Ammon's horn (tissue), 1 donor: Measurements from ENCODE around the gene IAPP.
"Not testable (repeated sequence)": the region's sequence is repeated elsewhere in the genome, so short reads cannot be mapped to it uniquely, and the experiment has no call there.

Source experiments
- DNase-seq: peaks from one replicate; pipeline ENCODE4 v3.0.0-alpha.2; 2016; ENCODE audit warnings: low spot score

The IAPP gene

DNA sequence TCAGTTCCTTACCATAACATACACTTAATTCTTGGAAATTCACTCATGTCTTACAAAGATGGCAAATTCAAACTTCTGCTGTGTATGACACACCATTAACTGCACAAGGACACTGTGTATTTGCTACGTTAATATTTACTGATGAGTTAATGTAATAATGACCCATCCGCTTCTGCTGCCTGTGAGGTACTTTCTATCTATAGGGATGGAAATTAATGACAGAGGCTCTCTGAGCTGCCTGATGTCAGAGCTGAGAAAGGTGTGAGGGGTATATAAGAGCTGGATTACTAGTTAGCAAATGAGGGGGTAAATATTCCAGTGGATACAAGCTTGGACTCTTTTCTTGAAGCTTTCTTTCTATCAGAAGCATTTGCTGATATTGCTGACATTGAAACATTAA is at the start of gene IAPP:
IAPP (plus strand) TSS at position 301 of the 400 bp plus-strand sequence. CDS start 450 bp downstream, outside the sequence.
- no peak for DNase-seq

DNA sequence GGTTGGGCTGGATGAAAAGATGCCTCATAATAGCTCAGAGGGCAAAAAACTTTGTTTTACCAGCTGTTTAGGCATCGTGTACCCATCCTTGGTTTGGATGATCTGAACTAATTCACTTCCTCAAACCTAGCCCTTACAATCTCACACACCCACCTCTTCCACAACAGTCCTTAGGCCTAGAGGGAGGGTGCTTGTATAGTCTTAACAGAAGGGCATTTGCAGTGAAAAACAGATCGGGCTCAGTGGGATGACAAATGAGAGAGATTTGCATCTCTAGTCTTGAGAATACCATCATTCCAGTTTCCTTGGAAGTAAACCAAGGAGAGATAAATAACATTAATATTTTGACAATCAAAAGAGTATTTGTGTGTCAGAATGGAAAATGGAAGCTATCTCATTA is 49.0 kb upstream of the IAPP start:
- peak; percentile 20 for DNase-seq

DNA sequence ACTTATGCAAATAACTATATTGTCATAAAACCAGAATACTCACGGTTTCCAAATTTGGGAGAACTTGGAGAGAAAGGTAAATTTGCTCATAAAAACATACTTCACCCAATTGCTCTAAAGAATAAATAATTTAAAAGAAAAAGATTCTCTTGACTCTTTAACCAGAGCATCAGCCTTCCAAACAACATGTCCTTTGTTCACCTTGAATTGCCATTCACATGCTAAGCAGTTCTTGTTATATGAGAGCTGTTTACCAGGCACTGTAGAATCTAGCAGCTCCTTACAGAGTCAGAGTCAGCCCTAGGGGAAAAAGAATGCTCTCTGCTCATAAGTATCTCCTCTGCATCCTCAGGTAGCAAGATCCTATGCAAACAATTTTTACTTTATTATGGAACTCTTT is 48.2 kb upstream of the IAPP start:
- peak; percentile 85 for DNase-seq

DNA sequence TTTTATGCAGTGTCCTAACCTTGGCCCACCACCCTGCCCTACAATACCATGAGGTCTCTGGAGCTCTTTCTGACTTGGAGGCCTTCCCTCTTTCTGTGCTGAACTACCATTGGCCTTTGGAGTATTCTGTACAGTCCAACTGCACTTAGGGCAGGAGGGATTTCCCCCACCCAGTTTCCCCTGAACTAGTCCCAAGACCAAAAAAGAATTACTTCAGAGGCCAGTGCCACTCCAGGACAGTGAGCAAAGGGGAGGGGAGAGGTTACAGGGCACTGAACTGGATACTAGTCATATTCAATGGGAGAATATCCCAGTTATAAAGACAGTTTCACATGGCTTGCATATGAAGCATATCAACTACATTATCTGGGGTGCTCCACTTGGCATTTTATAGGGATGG is 44.1 kb upstream of the IAPP start:
- DNase-seq, result no peak

DNA sequence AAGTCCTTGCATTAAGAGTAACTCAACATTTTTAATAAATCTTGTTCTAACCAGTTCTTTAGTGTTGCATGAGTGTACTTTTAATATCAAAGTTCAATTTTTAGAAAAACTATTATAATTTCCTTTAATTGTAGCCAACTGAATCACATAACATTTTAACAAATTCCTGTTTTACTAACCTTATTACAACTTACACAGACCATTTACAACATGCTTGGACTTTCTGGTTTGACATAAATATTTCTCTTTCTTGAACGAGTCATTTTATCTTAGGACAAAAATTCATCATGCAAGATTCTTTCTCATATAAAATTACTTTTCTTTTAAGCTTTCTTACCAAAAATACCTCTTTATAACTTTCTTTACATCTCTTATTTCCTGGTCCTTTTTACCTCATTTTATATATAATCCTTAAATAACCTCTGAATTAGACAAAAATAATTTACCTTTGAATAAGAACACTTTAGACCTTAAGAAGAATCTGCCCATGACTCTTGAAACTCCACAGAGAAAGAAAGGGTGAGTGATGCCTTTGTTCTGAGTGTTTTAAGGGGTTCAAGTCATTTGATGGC is 41.9 kb upstream of the IAPP start:
- DNase-seq, result no peak

DNA sequence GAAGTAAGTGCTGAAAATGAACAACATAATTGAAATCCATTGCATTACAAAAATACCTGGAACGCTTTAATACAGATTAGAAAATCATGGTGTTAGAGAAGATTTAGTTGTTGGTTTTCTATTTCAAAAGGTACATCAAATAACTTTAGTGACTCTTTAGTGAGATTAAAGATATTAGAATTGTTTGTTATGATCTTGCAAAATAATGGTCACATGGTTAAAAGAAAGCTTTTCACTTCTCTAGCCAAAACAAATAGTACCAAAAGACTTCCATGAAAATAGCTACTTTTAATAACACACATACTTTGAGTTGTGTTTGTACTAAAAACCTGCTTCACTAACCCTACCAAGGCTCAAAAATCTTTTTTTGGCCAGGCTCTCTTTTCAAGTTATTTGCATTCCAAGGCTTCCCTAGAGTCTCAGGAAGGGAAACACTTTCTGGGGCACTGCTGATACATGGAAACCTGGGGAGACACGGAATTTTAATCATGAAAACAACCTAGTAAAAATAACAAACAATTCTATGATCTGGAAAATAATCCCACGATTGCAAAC is 37.9 kb upstream of the IAPP start, which contains the start of gene SLCO1A2:
SLCO1A2 (minus strand) TSS at position 147 of the 555 bp plus-strand sequence. CDS start 270 bp downstream, outside the sequence.
- DNase-seq, result no peak

DNA sequence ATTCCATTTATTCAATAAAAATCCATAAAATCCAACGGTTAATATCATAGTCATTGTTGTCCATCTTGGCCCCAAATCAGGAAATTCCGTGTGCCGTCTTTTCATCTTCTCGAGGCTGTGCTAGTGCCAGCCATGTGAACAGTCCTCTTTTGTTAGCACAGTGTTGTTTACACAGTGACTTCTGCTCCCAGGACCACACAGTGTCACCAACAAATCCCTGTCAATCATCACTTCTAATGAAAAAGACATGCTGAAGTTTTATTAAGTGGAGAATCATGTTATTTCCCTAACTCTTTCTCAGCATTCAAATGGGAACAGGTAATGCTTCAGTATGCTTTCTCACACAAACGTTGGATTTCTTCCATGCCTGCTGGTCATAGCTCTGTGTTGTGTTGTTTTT is 36.0 kb upstream of the IAPP start:
- peak; percentile 91 for DNase-seq

DNA sequence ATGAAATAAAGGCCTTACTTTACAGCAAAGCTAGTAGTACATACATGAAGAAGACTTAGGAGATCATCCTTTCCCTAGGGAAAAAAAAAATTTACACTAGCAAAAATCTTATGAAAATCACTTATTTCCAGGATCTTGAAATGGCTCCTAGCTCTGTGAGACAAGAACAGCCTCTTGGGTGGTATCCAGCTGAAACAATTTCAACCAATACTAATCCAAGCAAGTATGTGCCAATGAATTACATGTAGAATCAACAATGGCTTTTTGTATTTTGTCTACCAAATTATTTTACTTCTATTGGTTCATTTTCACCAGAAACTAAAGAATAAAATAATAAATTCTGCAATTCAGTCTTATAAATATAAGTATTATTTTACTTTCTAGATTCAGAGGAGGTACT is 35.2 kb upstream of the IAPP start:
- peak; percentile 75 for DNase-seq

DNA sequence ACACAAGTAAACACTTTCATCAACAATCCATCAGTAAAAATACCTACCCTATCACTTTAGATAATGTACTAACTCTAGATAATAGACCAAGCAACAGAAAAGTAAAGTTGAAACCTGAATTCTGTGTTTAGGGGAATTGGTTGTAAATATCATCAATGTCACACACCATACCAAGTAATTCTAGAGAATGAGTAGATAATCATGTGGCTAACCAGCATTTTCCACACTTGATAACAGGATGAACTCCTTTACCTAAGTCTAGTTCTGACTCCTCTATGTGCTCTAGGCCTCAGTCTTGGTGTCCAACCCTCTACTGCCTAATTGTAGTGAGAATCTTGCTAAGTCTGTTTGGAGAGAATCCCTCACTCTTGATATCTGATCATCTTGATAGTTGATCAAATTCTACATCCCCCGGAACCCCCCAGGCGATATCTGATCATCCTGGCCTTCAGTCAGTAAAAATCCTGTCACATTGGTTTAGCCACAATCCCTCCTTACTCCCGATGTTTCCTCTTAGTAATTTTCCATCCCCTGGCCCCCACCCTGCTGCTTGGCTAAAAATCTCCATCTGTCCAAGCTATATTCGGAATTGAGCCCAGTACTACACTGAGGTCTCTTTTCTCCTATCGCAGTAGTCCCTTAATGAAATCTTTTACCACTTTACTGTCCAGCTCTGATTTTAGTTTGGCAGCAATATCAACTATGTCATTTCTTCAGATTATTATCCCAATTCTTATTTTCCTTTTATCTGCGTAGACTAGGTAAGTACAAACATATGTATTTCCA is 34.5 kb upstream of the IAPP start:
- DNase-seq, result no peak

DNA sequence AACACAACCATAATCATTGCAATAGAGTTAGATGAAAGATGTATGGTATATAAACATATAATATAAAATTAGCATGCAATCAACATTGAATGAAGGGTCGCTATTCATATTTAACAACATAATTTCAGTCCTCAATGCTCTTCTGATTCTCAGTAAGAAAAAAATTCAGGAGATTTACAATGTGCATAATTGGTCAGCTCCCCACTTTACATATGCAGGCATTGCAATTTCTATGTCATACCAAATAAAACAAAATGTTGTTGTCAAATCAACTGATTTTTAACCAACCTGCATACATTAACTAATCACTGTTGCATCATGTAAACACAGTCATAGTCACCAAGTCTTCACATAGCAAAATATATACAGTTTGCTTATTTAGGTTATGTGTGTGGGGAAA is 32.8 kb upstream of the IAPP start:
- no peak for DNase-seq

DNA sequence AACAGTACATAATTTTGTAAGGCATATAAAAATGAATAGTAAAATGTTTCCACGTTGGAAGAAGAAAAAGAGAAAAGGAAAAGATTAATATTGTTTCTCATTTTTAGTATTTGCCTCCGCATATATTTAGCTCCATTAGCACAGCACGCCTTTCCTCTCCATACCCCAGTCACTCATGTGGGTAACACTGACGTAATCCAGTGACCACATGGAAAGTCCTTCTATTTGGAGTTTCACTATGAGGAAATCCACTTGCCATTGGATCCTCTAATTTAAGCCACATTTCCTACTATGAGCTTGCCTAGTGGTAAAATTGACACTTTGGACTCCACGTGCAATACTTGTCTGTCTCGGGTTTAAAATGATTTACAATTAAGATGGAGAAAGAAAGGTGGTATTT is 32.3 kb upstream of the IAPP start:
- no peak for DNase-seq

DNA sequence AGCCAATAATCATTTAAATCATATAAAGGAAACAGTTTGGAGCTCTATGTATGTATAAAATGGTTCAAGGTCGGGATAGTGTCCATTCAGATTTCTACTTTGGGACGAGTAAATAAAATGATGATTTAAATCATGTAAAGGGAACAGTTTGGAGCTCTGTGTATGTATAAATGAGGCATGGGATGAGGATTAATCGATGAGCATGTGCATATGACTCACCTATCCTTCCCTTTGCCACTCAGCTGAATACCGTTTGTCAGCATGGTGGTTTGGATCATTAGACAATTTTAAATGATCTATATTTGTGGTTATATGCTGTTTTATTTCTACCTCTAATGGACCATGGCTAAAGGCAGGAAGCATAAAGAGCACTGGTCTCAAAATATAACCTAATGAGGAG is 30.9 kb upstream of the IAPP start:
- no peak for DNase-seq

DNA sequence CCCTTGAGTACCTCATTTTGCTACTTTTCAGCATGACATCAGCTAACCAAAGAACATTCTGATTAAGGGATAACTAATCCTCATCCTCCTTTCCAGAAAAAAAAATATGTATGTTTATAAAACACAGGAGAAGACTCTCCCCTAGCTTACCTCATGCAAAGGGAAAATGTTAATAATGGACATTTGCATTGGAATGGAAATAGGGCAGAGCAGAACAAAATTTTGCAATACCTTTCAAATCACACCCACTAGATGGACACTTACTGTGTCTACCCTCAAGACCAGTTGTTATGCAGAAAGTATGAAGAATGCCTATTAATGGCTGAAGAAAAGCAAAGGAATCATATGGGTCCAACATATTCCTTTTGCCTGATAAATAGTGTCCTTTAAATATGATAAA is 29.1 kb upstream of the IAPP start:
- no peak for DNase-seq

DNA sequence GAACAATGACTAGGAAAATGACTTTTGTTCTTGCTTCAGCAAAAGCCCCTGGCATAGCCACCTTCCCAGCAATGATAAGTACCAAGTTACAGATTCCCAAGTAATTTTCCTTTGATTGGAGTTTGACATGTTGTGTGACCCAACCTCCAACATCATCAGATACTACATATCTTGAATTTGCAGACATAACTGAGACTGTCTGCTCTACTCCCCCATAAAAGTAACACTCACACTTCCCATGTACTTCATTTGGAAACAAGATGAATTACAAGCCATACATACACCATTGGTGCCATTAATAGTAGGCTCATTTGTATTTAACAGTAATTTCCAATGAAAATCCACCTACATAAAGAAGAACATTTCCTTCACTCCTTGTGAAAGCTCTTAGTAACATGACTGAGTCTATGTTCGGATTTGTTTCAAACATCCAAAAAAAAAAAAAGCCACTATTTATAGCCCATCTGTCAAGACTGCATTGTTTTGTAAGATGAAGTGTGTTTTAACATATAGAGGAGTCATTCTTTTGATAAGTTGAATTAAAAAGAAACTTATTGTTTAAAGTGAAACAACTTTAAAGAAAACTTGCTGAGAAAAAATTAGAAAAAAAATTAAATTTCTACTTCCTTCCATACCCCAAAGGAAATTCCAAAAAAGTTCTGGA is 26.0 kb upstream of the IAPP start:
- no peak for DNase-seq

DNA sequence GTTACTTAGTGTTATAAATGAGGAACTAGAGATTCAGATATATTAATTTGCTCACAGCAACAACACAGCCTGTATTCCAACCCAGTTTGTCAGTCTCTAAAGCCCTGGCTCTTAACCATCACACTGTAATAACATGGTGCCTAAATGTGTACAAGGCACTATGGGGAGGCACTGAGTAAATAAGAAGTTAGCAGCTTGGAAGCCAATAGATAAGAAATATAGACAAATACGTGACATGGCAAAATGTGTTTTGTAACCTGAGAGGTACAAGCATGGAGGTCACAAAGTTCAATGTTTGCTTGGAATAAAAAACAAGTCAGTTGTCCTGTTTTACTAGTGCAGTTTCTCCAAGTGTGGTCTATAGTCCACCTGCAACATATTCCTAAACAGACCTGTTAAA is 21.7 kb upstream of the IAPP start:
- no peak for DNase-seq

DNA sequence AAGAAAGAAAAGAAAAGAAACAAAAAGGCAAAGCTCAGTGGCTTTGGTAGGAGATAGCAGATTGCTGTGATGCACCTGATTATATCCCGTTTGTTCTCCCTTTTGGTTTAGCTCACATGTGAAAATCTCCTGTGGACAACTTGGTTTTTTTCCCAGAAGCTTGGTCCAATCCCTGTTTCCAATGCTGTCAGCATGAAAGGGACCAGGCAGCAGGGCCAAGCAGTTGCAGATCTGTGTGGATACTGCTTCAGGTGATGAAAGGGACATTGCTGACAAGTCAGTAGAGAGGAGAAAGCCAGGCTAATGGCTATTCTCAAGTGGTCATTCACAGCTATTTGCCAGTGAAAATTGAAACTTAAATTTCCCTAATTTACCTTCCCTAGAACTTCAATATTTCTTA is 19.2 kb upstream of the IAPP start:
- no peak for DNase-seq

DNA sequence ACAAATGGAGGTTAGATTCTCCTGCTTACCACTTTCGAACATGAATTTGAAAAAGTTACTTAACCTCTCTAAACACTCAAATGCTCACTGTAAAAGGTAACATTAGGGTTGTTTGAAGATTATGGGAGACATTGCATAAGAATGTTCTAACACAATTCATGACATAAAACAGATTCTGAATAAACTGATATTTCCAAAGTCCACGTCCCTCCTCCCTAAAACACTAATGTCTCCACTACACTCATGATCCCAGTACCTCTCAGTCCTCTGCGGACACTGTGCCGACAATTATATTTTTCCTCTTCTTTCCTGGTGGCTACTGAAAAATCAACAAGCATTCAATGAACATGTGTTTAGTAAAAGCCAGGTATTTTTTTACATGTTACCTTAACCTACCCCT is 18.8 kb upstream of the IAPP start:
- no peak for DNase-seq

DNA sequence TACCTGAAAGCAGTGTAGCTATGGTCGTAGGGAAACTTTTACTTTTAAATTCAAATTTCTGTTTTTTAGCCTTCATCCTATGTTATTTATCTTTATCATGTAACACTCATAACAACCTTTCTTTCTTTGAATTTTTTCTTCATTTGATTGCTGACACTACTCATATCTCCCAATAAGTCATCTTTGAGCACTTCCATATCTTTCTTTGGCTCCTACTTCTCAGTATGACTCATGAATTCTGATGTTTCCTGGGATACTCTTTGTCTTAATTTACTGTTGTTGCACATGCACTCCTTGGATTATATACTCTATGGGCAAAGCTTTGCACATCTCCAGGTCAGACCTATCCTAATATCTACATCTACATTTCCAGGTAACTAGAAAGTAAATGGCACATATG is 18.1 kb upstream of the IAPP start:
- DNase-seq, result no peak

DNA sequence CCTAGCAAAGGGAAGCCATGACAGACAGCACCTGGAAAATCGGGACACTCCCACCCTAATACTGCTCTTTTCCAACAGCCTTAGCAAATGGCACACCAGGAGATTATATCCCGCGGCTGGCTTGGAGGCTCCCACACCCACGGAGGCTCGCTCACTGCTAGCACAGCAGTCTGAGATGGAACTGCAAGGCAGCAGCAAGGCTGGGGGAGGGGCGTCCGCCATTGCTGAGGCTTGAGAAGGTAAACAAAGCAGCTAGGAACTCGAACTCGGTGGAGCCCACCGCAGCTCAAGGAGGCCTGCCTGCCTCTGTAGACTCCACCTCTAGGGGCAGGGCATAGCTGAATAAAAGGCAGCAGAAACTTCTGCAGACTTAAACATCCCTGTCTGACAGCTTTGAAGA is 12.1 kb upstream of the IAPP start:
- not testable (repeated sequence) for DNase-seq

DNA sequence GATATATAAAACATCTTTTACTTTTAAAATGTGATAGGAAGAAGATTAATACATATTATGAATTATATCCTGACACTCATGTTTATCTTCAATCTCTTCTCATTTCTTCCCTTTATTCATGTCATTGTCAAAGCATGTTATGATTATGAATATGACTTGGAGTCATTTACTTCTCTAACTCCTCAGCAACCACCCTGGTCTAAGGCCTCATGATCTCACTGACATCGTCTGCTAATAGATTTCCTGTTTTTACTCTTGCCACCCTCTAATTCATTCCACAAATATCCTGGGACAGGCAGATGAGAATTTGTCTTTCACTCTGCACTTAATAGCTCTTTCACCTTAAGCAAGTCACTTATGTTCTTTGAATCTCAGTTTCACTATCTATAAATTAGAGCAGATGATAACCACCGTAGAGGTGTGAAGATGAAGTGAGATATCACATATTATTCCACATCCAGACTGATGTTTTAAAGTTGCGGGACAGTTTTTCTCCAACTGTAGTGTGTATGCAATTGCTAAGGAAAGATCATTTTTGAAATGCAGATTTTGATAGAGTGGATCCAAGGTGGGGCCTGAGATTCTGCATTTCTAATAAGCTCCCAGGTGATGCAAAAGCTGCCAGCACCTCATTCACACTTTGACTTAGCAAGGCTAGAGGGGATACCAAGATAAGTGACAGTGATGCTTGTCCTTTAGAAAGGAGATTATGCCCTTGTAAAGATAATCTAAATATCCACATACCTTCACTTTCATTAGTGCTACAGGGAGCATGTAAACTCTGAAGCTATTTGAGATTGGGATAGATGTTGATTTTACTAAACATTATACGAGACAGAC is 3.3 kb upstream of the IAPP start:
- DNase-seq, result no peak

DNA sequence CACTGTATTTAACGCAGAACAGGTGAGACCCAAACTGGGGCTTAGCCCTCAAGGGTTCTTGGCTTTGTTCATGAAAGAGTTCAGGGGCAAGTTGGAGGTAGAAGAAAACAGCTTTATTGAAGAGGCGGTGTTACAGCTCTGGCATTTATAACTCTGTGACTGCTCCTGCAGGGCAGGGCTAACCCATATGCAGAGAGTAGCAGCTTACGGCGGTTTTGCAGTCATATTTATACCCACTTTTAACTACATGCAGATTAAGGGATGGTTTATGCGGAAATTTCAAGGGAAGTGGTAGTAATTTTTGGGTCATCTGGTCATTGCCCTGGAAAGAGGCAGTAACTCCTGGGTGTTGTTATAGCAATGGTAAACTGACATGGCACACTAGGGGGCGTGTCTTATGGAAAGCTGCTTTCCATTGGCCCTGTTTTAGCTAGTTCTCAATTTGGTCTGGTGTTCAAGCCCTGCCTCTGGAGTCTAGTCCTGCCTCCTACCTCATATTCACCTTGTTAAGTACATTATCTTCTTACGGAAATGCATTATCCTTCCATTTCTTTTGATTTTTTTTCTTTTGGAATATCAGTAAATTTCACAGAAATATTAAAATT is 1.8 kb upstream of the IAPP start:
- no peak for DNase-seq

DNA sequence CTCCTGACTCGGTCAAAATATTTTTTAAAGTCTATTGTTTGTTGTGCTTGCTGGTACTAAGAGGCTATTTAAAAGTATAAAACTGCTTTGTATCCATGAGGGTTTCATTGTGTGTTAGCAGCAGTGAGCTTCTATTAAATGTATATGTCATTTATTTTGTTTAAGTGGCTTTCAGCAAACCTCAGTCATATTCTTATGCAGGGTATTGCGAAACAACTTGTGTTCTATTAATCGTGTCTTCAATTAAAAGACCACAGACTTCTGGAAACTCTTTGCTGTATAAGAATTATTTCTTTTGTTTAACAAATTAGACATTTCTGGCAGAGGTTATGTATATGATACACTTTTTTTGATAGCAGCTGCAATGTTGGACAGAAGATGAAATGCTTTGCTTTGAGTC is 6.5 kb downstream of the IAPP start:
- DNase-seq, result no peak
